Osteocyte (in vitro differentiated cells): ENCODE results near the gene RAB19. TPM values are rescaled to one million over a fixed set of nuclear protein-coding genes. Genes with fewer than 3 reads are reported as not detected.
A peak's percentile ranks its signal among the peaks of the same experiment; 100 is the strongest.

Source experiments
- DNase-seq: peaks from one replicate; pipeline ENCODE4 v3.0.0; 2021; ENCODE audit warnings: mixed read lengths; ENCODE audit not compliant: unreplicated experiment; ENCODE audit errors: extremely low spot score
- H3K27ac Mint-ChIP-seq: one replicate; pipeline ENCODE4 v1.8.0; 2021; ENCODE audit warnings: mild to moderate bottlenecking, mixed read lengths; ENCODE audit not compliant: unreplicated experiment
- H3K27me3 Mint-ChIP-seq: one replicate; pipeline ENCODE4 v1.8.0; 2021; ENCODE audit warnings: mixed read lengths; ENCODE audit not compliant: unreplicated experiment
- H3K36me3 Mint-ChIP-seq: one replicate; pipeline ENCODE4 v1.8.0; 2021; ENCODE audit warnings: mixed read lengths; ENCODE audit not compliant: unreplicated experiment
- H3K4me1 Mint-ChIP-seq: one replicate; pipeline ENCODE4 v1.8.0; 2021; ENCODE audit warnings: mixed read lengths; ENCODE audit not compliant: unreplicated experiment
- H3K4me3 Mint-ChIP-seq: one replicate; pipeline ENCODE4 v1.8.0; 2021; ENCODE audit warnings: mild to moderate bottlenecking, moderate library complexity, mixed read lengths; ENCODE audit not compliant: unreplicated experiment
- H3K9me3 Mint-ChIP-seq: one replicate; pipeline ENCODE4 v1.8.0; 2021; ENCODE audit warnings: mixed read lengths; ENCODE audit not compliant: unreplicated experiment
- CTCF ChIP-seq: fragments of 200-600 bp; sonication (generic); IDR thresholded peaks from 2 replicates; pipeline ENCODE4 v1.5.0; 2021; ENCODE audit warnings: antibody characterized with exemption, mild to moderate bottlenecking, moderate library complexity
- total RNA-seq: library from RNA; stranded (reverse); gene quantifications from 2 replicates; pipeline ENCODE4 v1.2.1, GENCODE V29; 2021

Gene RAB19
- total RNA-seq, 1 donor from 2014 or later: not detected

GRCh38 chr7:140367528-140367927 is 36.3 kb upstream of the RAB19 start:
- H3K36me3 Mint-ChIP-seq: peaks cover 25% of the 10 kb centered on the region
- TF ChIP-seq CTCF: no peak
- no peak for DNase-seq
- no peaks in the 10 kb centered on the region for H3K27me3 Mint-ChIP-seq
- no peaks in the 10 kb centered on the region for H3K9me3 Mint-ChIP-seq
- no peaks in the 10 kb centered on the region for H3K4me1 Mint-ChIP-seq
- no peak overlapping the region for H3K27ac Mint-ChIP-seq
- H3K4me3 Mint-ChIP-seq: no peak overlapping the region

- Mint-ChIP-seq H3K4me3 (no peak overlapping the region), H3K27me3 (no peaks in the 10 kb centered on the region), H3K4me1 (no peaks in the 10 kb centered on the region), H3K27ac (no peak overlapping the region), H3K36me3 (peaks cover 21% of the 10 kb centered on the region), H3K9me3 (no peaks in the 10 kb centered on the region)
- no peak for TF ChIP-seq CTCF
- DNase-seq: no peak
These were observed 34.6 kb upstream of the RAB19 start for GRCh38 chr7:140369294-140369693.

GRCh38 chr7:140375323-140375722 is 28.5 kb upstream of the RAB19 start:
- H3K36me3 Mint-ChIP-seq: peaks cover 26% of the 10 kb centered on the region
- no peak for DNase-seq
- H3K4me1 Mint-ChIP-seq: peaks cover 8% of the 10 kb centered on the region
- H3K27me3 Mint-ChIP-seq: no peaks in the 10 kb centered on the region
- TF ChIP-seq CTCF: no peak
- H3K9me3 Mint-ChIP-seq: no peaks in the 10 kb centered on the region
- H3K27ac Mint-ChIP-seq: no peak overlapping the region
- H3K4me3 Mint-ChIP-seq: no peak overlapping the region

- Mint-ChIP-seq H3K27me3 (no peaks in the 10 kb centered on the region), H3K9me3 (no peaks in the 10 kb centered on the region), H3K4me1 (peaks cover 8% of the 10 kb centered on the region), H3K4me3 (no peak overlapping the region), H3K36me3 (peaks cover 26% of the 10 kb centered on the region), H3K27ac (no peak overlapping the region)
- TF ChIP-seq CTCF: no peak
- DNase-seq: no peak
These were observed 27.7 kb upstream of the RAB19 start for GRCh38 chr7:140375892-140376730.

GRCh38 chr7:140383954-140384713 is 19.7 kb upstream of the RAB19 start:
- Mint-ChIP-seq H3K4me3 (no peak overlapping the region), H3K36me3 (peaks cover 17% of the 10 kb centered on the region), H3K4me1 (peaks cover 12% of the 10 kb centered on the region), H3K9me3 (no peaks in the 10 kb centered on the region), H3K27ac (peak overlapping the region; percentile 38), H3K27me3 (no peaks in the 10 kb centered on the region)
- no peak for DNase-seq
- TF ChIP-seq CTCF: no peak
